GOT3 (cell line): Measurements from ENCODE around the gene STK16.

Experiments used
- DNase-seq: peaks from one replicate; lab custom pipeline; 2025; ENCODE audit warnings: mixed read lengths; lab: John Stamatoyannopoulos, UW

The STK16 gene

DNA sequence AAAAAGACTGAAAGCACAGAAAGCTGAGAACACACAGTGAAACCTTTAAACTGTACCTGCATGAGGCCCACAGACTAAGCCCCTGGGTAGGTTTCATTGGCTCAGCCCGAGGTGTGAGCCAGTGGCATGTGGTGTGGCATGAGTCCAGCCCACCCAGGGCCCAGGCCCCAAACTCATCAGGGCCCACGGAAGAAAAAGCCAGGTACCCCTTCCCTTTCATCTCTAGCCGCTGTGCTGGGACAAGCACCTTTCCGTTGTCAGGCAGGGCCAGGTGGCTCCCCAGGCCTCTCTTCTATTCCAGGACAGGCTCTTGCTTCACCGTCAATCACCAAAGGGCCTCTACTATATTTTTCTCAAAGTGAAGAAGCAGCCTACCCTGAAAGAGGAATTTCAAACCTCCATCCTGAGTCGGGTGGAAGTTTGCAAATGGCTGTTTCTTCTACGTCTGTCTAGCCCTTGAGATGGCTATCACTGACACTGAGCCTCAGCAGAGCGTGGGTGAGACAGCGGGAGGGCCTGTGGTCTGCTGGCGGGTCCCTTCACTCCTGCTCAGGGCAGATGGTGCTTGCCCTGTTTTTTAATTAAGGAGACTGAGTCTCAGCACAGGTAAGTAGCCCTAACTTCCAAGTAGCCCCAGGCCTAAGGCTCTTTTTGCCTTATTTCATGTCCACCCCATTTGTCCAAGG lies 42.4 kb downstream of the STK16 start:
- no peak for DNase-seq

DNA sequence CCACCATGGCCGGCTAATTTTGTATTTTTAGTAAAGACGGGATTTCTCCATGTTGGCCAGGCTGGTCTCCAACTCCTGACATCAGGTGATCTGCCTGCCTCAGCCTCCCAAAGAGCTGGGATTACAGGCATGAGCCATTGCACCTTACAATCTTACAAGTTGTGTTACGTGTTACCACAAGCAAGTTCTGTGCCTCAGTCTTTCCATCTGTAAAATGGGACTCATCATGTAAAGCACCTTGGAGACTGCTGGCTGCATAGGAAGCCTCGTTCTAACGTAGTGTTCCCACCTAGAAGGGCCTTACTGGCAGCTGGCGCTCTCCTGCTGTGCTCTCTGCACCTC lies 43.9 kb downstream of the STK16 start:
- no peak for DNase-seq

DNA sequence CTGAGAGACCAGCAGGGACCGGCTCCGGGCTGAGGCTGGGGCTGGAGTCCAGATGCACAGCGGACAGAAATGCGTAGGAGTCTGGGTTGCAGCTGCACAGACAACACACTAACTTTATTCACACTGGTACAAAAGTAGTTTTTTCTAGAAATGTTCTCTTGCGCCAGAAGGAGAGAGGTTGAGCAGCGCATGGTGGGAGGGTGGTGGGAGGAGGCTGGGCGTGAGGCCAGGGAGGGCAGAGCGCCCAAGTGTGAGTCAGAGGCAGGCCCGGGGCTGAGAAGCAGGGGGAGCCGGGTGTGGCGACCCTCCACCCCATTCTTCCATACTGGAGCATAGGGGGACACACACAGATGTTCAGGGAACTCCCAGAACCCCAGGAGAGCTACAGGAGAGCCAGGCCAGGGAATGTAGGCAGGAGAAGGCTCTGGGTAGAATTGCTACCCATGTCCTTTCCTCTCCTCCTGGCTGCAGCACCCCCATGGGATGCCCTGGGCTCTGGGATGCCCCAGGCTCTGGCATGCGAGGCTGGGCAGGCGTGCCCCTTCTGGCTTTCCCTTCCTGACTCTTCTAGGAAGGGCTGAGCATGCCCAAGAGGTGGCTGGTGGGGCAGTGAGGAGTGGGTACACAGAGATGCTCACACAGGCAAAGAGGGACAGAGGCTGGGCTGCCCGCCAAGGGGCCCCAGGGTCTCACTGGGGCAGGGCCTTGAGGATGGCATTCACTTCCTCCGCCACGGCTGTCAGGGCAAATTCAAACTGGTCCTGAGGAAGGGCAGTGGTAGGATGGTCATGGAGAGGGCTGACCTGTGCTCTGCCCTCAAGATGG lies 44.5 kb downstream of the STK16 start:
- peak; percentile 51 for DNase-seq

DNA sequence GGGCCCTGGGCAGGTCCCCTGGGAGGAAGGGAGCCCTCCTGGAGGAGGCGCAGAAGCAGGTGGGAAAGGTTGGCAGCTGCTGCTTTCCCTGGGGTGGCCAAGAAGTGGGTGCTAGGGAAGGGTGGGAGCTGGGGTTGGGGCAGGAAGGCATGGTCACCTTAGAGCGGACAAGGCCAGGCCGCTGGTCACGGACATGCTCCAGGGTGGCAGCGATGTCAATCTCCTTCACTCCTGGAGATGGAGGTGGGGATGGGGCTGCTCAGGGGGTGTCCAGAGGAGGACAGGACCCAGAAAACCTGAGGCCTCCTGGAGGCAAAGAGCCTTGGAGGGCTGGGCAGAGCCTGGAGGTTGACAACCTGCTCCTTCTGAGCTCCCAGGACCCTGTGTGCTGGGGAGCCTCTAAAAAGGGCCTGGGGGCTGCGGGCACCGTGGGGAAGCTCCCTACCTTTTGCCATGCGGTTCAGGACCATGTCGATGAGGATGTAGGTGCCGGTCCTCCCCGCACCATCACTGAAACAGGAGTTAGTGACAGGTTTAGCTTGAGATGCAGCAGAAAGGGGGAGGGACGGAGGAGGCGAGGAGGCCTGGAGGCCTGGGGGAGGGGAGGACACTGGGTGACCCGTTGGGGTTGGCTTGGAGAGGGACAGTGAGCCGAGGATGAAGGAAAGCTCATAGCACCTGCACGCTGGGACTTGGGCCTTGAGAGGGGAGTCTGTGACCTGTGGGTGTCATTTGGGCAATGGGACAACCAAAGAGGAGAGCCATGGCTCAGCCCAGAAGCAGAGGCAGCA lies 45.3 kb downstream of the STK16 start:
- DNase-seq = no peak

DNA sequence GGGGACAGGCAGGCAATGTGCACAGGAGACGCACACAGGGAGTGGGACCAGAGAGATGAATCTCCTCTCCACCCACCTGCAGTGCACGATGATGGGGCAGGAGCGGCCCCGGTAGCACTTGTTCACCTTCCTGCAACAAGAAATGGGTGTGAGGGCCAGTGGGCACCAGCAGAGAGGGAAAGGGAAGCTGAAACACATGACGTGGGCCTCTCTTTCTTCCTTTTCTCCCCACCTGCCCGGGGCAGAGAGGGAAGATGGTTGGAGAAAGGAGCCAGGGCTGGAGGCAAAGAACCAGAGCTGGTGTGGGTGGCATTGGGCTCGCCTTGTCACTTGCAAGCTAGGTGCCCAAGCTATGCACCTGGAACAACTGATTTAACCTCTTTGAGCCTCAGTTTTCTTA lies 46.1 kb downstream of the STK16 start:
- DNase-seq = no peak

DNA sequence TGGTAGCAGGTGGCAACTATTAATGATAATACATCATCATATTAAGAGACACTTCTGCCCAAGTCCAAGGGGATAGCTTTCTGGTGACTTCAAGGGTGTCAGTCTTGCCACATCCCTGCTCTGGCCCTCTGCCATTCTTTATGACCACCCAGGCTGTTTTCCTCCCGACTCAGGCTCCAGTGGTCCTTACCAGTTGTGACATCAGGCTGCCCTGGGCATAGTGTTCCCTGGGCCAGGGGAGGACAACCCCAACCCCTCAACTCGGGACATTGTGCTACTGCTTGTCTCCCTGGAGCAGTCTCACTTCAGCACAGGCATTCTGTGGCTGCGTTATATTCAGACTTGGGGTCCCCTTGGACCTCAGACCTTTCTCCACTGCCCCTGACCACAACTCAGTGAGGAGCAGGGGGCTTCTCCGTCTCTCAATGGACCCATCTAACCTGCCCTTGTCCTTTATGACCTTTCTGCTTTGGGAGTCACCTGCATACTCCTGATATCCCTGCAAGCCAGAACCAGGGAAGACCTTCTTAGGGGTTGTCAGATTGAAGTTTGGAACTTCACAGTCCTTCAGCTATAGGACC lies 46.7 kb downstream of the STK16 start:
- DNase-seq = no peak

DNA sequence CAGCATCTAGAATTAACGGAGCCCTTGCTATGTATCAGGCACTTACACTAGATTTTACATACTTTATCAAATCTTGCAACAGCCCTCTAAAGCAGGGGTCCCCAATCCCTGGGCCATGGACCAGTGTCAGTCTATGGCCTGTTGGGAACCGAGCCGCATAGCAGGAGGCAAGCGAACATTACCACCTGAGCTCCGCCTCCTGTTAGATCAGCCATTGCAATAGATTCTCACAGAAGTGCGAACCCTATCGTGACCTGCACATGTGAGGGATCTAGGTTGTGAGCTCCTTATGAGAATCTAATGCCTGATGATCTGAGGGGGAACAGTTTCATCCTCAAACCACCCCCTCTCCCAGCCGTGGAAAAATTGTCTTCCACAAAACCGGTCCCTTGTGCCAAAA lies 47.3 kb downstream of the STK16 start:
- DNase-seq = no peak

DNA sequence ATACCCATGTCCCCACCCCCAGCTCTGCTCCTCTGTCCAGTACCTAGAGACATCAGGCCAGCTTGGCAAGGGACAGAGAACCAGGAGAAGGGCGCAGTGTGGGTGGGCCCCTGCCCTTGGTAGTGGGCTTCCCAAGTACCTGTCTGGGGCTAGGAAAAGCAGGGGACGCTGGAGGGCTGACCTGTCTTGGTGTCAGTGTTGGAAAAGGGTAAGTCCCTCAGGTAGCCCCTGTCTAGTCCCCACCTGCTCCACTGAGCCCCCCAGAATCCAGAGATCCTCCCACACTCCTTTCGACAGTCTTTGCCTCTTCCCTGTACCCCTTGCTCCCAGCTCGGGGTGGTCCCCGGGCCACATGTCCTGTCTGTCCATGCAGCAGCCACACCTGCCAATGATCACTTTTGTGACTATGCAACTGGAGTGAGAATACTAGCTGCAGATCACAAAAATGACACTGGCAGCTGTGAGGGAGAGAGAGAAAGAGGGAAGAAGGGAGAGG lies 48.5 kb downstream of the STK16 start:
- DNase-seq = no peak

DNA sequence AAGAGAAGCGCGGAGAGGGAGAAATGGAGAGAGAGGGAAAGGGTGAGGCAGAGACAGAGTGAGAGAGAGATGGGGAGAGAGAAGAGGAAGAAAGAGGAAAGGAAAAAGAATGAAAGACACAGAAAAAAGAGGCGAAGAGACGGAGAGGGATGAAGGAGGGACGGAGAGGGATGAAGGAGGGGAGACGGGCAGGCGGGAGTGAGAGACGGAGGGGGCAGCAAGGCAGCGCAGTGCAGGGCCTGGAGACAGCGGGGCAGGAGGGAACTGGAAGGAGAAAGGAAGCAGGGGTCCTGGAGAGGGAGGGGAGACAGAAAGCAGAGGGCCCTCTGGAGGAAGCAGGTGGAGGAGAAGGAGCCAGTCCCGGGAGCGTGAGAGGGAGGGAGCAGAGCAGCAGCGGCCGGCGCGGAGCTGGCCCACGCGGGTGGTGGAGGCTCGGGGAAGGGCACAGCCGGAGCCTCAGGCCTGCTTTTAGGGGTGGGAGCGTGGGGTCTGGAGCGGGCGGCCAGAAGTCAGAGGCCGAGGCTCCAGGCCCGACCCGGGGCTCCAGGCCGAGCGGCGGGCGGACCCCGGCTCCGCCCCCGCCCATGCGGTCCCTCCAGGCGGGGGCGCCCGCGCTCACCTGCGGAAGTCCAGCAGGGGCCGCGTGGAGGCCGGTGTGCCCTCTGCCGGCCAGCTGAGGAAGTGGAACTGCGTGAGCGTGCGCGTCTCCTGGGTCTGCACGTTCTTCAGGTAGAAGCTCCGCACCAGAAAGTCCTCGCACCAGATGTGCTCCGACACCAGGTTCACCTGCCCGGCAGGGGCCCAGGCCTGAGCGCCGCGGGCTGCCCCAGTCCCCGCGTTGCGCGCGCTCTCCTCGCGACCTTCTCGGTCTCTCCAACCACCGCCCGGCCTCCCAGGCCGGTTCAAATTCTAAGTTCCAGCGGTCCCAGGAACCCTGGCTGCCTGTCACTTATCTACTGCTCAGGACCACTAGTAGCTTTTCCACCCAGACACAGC lies 49.4 kb downstream of the STK16 start:
- DNase-seq = peak; percentile 33

DNA sequence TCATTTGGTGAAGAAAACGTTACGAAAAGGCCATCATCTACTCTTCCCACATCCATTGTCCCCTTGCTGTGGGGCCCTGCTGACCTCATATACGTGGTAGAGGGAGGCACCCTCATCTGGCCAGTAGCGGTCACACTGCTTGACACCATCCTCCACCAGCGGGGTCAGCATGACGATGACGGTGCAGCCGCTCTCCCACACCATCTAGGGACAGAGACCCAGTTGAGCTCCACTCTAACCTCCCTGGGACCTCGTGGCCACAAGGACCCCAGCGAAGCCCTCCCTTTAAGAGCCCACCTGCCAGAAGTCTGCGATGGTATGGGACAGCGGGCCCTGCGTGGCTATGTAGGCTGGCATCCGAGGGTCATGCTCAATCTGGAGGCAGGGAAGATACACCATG lies 50.9 kb downstream of the STK16 start:
- no peak for DNase-seq

DNA sequence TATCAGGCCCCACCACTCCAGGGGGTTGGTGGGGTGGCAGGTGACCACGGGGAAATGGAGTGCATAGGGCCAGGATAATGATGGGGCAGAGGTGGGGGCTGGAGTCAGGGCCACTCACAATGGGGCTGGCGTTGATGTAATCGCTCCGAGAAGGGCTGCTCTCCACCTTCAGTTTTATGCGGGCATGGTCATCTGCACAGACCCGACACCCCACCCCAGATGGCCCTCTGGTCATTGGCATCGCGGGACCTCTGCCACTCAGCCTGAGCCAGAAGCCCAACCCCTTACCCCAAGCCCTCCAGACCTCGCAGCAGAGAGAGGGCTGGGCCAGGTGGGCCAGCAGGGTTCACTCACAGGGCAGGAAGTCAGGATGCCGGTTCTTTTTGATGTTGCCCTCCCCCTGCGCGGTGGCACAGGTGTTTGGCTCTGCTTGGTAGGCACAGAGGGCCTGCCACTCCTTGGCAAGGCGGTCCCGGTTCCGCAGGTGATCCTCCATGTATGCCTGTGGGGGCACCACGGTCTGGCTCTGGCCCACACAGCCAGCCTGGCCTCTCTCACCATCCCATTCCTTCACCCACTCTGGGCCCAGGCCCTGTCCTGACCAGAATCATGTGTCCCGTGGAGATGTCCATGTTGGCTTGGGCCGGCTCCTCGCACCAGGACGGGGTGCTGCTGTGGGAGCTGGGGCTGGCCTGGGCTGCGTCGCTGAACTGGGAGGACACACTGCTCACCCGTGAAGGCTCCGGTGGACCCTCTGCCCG lies 51.5 kb downstream of the STK16 start:
- no peak for DNase-seq

DNA sequence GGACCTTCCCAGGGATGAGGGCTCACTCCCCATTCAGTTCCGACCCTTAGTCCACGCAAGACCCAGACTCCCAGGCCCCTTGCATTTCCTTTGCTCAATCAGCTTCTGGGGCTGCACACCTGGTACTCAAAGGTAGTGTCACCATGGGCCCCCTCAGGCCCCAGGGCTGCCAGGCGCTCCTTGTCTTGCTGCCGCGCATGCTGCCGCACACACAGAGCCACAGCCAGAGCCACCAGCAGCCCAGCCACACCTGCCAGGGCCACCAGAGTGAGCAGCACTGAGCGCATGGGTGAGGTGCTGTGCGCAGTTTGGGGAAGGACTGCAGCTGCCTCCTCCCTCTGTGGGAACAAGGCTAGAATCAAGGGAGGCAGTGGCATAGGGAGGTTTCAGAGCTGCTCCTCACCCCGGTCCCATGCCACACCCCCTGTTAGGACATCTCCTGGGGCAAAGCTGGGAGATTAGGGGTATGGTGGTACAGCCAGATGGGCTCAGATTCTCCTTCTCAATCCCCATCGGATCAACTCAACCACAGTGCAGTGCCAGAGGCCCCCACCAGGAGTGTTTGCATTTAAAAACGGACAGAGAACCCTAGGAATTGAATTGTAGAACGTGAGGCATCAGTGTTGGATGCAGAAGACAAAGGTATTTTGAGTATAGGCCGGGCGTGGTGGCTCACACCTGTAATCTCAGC lies 52.6 kb downstream of the STK16 start:
- no peak for DNase-seq

DNA sequence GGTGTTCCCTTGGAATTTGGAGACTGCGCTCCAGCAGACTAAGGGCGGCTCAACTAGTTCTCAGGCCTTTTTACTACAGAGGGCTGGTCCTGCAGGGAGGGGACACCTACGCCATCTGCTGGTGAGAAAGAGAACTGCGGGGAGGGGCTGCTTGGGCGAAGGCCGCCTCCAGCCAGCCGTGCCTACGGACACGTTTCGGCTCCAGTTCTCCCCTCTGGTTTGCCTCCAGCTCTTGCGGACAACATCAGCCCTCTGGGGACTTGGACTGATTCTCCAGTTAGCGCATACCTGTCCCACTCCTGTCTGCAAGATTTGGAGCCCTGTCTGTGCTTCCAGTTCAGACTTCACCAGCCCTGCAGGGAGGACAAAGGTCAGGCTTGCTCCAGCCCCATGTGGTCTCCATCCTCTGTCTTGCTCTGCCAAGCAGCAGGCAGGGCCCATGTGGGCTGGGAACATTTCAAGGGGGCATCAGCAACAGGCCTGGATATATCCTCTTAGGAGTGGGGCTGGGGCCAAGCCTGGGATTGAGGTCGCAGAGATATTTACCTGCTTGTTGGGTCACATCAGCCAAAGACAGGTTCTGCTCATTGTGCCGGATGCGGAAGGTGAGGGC lies 53.6 kb downstream of the STK16 start:
- peak; percentile 49 for DNase-seq

DNA sequence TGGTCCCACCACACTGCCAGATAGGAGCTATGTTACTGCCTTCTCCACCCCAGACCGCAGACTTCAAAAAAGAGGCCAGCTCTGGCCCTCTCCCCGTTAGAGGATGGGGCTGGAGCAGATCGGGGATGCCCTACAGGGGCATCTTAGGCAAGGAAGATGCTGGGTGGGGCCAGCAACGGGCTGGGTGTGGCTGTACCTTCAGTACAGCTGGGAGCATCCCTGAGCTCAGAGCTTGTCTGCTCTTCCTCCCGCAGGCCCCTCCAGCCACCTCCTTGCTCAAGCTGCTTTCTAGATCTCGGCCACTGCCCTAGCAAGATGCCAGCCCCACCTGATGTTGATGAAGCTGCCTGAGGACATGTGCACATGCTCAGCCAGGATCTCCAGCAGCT lies 54.1 kb downstream of the STK16 start:
- DNase-seq = no peak
